Skeletal muscle satellite cell (primary cell): ENCODE data around the gene ALK.
"Not testable (repeated sequence)": the region's sequence is repeated elsewhere in the genome, so short reads cannot be mapped to it uniquely, and the experiment has no call there.

Source experiments
- H3K27me3 ChIP-seq: 2 replicates; pipeline ENCODE4 v1.7.0; 2013; ENCODE audit warnings: low read length; ENCODE audit not compliant: control insufficient read depth, insufficient read depth
- H3K36me3 ChIP-seq: 2 replicates; pipeline ENCODE4 v1.7.0; 2013; ENCODE audit warnings: mild to moderate bottlenecking, control low read depth, low read length; ENCODE audit not compliant: insufficient read depth
- H3K4me1 ChIP-seq: 2 replicates; pipeline ENCODE4 v1.7.0; 2013; ENCODE audit warnings: low read length; ENCODE audit not compliant: control insufficient read depth, insufficient read depth
- H3K4me2 ChIP-seq: 2 replicates; pipeline ENCODE4 v1.7.0; 2013; ENCODE audit warnings: mild to moderate bottlenecking, low read length
- H3K4me3 ChIP-seq: 2 replicates; pipeline ENCODE4 v1.7.0; 2013; ENCODE audit warnings: low read length
- H3K9ac ChIP-seq: 2 replicates; pipeline ENCODE4 v1.7.0; 2013; ENCODE audit warnings: mild to moderate bottlenecking, low read depth, low read length, moderate library complexity
- H3K9me3 ChIP-seq: replicated peaks from 2 replicates; pipeline ENCODE4 v1.7.0; 2013; ENCODE audit warnings: mild to moderate bottlenecking, control low read depth, low read length

Gene ALK

DNA sequence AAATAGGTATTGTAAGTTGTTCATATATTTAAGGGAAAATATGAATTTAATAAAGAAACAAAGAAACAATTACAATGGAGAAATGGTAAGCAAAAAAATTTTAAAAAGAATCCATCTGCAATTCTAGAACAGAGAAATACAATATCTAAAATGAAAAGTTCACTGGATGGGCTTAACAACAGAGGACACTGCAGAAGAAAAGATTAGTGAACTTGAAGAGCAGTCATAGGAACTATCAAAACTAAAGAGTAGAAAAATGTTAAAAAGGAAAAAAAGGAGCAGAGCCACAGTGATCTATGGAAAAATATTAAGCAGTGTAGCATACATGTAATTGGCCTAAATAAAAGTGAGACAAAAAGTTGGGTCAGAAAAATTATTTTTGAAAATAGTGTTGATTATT lies 83.5 kb downstream of the ALK start:
- Histone ChIP-seq H3K4me1 (no peaks in the 10 kb centered on the region), H3K9ac (no peak overlapping the region), H3K9me3 (no peaks in the 10 kb centered on the region), H3K36me3 (no peaks in the 10 kb centered on the region), H3K4me3 (no peak overlapping the region), H3K27me3 (peaks cover 13% of the 10 kb centered on the region), H3K4me2 (no peak overlapping the region)

DNA sequence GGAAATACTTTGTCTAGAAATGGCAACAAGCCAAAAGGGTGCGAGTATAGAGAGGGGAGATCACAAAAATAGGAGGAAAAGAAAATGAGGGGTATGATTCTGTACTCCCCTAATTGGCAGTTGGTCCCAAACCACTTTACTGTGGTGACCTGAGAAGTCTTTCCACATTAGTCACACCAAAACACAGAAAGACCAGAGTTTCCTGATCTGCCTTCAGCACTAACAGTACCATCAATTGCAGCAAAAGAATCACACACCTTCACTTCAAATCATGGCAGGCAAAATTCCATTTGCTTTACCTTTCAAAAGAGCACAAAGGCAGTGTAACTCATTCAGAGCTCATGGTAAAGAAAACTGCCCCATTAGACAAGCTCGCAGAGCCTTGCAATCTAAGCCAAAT lies 86.8 kb downstream of the ALK start:
- H3K9ac ChIP-seq = no peak overlapping the region
- no peak overlapping the region for H3K4me2 ChIP-seq
- no peaks in the 10 kb centered on the region for H3K4me1 ChIP-seq

DNA sequence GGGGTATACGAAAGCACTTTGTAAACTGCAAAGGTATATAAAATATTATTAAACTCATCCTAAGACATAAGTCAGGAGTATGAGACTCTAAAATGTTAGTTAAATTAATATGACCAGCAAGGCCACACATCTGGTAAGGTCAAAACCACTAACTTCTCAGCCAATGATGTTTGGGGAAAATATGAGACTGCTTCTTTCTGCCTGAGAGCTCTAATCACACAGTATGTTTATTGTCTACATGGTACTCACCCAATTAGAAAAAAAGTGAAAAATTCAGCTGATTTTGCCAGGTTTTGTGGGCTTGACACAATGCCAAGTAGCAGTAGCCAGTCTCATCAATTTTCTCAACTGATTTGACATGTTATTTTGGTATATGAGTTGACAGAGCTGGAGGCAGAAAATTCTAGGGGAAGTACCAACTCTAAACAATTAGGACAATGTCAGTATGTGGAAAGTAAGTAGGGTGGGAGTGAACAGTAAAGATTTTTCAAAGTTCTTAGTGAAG lies 87.3 kb downstream of the ALK start:
- Histone ChIP-seq H3K9me3 (peaks cover 3% of the 10 kb centered on the region), H3K4me2 (no peak overlapping the region), H3K4me3 (no peak overlapping the region), H3K36me3 (no peaks in the 10 kb centered on the region), H3K27me3 (peaks cover 23% of the 10 kb centered on the region), H3K9ac (no peak overlapping the region), H3K4me1 (no peaks in the 10 kb centered on the region)

More for the DNA sequence above, 86.8 kb downstream of the ALK start:
- Histone ChIP-seq H3K4me3 (no peak overlapping the region), H3K27me3 (peaks cover 20% of the 10 kb centered on the region), H3K36me3 (no peaks in the 10 kb centered on the region), H3K9me3 (peaks cover 3% of the 10 kb centered on the region)

DNA sequence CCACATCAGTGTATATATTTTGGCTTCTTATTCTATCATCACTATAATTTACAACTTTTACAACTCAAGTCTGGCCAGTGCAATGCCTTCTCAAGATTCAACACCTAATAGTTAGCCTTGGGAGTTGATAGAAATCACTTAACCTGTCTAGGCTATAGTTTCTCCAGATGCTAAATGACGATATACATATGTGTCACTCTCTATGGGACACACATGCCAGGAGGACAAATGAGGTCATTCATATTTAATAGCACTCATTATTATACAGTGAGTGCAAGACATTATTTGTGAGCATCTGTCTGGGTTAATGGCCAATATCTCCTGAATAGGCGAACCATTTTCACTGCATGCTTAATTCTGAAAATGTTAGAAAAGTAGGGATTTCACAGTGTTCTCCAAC lies 89.8 kb downstream of the ALK start:
- Histone ChIP-seq H3K4me2 (no peak overlapping the region), H3K4me1 (no peaks in the 10 kb centered on the region), H3K9me3 (peaks cover 3% of the 10 kb centered on the region), H3K27me3 (peaks cover 24% of the 10 kb centered on the region), H3K9ac (no peak overlapping the region), H3K4me3 (no peak overlapping the region), H3K36me3 (no peaks in the 10 kb centered on the region)

GRCh38 chr2:29829841-29830240 lies 91.5 kb downstream of the ALK start:
- Histone ChIP-seq H3K36me3 (no peaks in the 10 kb centered on the region), H3K27me3 (peaks cover 27% of the 10 kb centered on the region), H3K4me1 (no peaks in the 10 kb centered on the region), H3K4me3 (no peak overlapping the region), H3K4me2 (no peak overlapping the region), H3K9me3 (peaks cover 3% of the 10 kb centered on the region), H3K9ac (no peak overlapping the region)

DNA sequence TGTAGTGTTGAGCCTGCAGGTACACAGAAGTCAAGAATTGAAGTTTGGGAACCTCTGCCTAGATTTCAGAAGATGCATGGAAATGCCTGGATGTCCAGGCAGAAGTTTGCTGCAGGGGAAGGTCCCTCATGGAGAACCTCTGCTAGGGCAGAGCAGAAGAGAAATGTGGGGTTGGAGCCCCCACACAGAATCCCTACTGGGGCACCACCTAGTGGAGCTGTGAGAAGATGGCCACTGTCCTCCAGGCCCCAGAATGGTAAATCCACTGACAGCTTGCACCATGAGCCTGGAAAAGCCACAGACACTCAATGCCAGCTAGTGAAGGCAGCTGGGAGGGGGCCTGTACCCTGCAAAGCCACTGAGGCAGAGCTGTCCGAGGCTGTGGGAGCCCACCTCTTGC lies 97.2 kb downstream of the ALK start:
- not testable (repeated sequence) for H3K9ac ChIP-seq, H3K36me3 ChIP-seq, H3K4me1 ChIP-seq, H3K4me2 ChIP-seq, H3K9me3 ChIP-seq, H3K4me3 ChIP-seq, H3K27me3 ChIP-seq

DNA sequence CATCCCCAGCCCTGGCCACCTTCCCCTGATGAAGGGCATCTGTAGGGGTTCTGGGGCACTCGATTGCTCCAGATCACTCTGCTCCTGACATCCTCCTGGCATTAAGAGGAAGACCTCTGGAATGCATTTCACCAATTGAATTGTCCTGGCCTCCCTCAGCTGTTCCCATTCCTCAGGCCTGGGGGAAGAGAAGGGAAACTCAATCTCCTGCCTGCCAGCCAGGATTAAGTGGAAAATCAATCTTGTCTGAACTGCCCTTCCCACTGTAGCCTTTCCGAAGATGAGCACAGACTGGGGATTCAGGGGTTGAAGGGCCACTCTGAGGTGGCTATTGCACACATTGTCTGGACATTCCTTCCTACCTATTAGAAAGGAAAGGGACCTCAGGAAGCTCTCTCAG lies 99.8 kb downstream of the ALK start:
- Histone ChIP-seq H3K4me1 (no peaks in the 10 kb centered on the region), H3K27me3 (peaks cover 9% of the 10 kb centered on the region), H3K9ac (no peak overlapping the region), H3K36me3 (no peaks in the 10 kb centered on the region), H3K9me3 (no peaks in the 10 kb centered on the region), H3K4me2 (no peak overlapping the region), H3K4me3 (no peak overlapping the region)

GRCh38 chr2:29819570-29819969 lies 101.8 kb downstream of the ALK start:
- no peaks in the 10 kb centered on the region for H3K9me3 ChIP-seq
- no peak overlapping the region for H3K9ac ChIP-seq
- no peak overlapping the region for H3K4me3 ChIP-seq

GRCh38 chr2:29817801-29818680 lies 103.3 kb downstream of the ALK start:
- H3K27me3 ChIP-seq = peaks cover 11% of the 10 kb centered on the region
- no peak overlapping the region for H3K9ac ChIP-seq
- H3K9me3 ChIP-seq = no peaks in the 10 kb centered on the region
- H3K36me3 ChIP-seq = no peaks in the 10 kb centered on the region
- H3K4me1 ChIP-seq = no peaks in the 10 kb centered on the region
- no peak overlapping the region for H3K4me3 ChIP-seq
- no peak overlapping the region for H3K4me2 ChIP-seq

More at GRCh38 chr2:29819570-29819969, 101.8 kb downstream of the ALK start:
- Histone ChIP-seq H3K4me1 (no peaks in the 10 kb centered on the region), H3K36me3 (no peaks in the 10 kb centered on the region), H3K4me2 (no peak overlapping the region), H3K27me3 (peaks cover 11% of the 10 kb centered on the region)

GRCh38 chr2:29817299-29817698 lies 104.1 kb downstream of the ALK start:
- no peaks in the 10 kb centered on the region for H3K9me3 ChIP-seq
- no peak overlapping the region for H3K9ac ChIP-seq
- no peak overlapping the region for H3K4me2 ChIP-seq
- no peak overlapping the region for H3K4me3 ChIP-seq
- peaks cover 11% of the 10 kb centered on the region for H3K27me3 ChIP-seq
- no peaks in the 10 kb centered on the region for H3K36me3 ChIP-seq
- H3K4me1 ChIP-seq = no peaks in the 10 kb centered on the region

DNA sequence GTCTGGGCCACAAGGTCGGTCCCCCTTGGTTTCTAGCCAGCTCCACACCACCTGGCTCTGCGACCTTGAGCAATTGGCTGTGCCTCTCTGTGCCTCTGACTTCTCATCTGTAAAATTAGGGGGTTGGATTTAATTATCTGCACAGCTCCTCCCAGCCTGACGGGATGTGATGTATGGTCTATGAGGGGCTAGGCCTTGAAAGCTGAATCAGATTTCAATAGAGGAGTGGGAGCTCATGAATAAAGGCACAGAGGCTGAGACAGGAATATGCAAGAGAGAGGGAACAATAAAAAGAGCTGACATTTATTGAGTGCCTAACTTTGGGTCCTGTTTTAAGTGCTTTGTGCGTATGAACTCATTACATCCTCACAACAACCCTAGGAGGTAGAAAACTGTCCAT lies 104.7 kb downstream of the ALK start:
- no peak overlapping the region for H3K4me3 ChIP-seq

DNA sequence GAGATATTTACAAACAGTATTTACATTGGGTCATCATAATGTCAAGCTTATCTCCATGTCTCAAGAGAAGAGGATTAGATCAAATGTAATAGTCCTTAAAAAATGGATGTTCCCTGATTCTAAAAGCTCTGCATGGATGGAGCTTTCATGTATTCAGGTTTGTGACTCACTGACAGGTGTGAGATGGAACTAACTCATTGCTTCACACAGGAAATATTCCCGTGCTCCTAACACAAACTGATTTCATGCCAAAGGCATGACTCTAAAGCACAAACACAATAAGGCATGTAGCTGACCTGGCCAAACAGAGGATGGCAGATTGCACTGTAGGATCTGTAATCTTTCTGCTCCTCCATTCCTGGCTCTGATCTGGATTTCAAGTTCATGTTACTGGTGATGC lies 110.0 kb downstream of the ALK start:
- H3K9ac ChIP-seq = no peak overlapping the region
- no peaks in the 10 kb centered on the region for H3K9me3 ChIP-seq
- H3K4me1 ChIP-seq = no peaks in the 10 kb centered on the region
- H3K36me3 ChIP-seq = no peaks in the 10 kb centered on the region
- H3K4me2 ChIP-seq = no peak overlapping the region
- H3K4me3 ChIP-seq = no peak overlapping the region
- peaks cover 19% of the 10 kb centered on the region for H3K27me3 ChIP-seq

More for the DNA sequence above, 104.7 kb downstream of the ALK start:
- no peaks in the 10 kb centered on the region for H3K4me1 ChIP-seq
- H3K27me3 ChIP-seq = peaks cover 13% of the 10 kb centered on the region
- H3K4me2 ChIP-seq = no peak overlapping the region
- no peaks in the 10 kb centered on the region for H3K9me3 ChIP-seq
- H3K9ac ChIP-seq = no peak overlapping the region
- no peaks in the 10 kb centered on the region for H3K36me3 ChIP-seq
